ENCODE results near the gene SLC39A11. TPM values are rescaled to one million over a fixed set of nuclear protein-coding genes. Genes with fewer than 3 reads are reported as not detected.
"Not testable (repeated sequence)": the region's sequence is repeated elsewhere in the genome, so short reads cannot be mapped to it uniquely, and the experiment has no call there.

Gene SLC39A11
- polyA plus RNA-seq, 1 donor from 2014 or later: 8.0 TPM

- Histone ChIP-seq H4K20me1 (ENCODE audit: insufficient read depth) (no peaks in the 10 kb centered on the region), H3K4me3 (ENCODE audit: low read length) (no peak overlapping the region), H3K36me3 (ENCODE audit: insufficient read depth, low read length) (no peaks in the 10 kb centered on the region), H3K27ac (ENCODE audit: low read length) (no peak overlapping the region), H3K4me2 (ENCODE audit: low read length) (no peak overlapping the region), H3F3A (ENCODE audit: insufficient read depth, low read length, poor library complexity, severe bottlenecking) (no peaks in the 10 kb centered on the region), H3K27me3 (ENCODE audit: insufficient read depth, low read depth, low read length) (no peaks in the 10 kb centered on the region), H2AFZ (ENCODE audit: low read depth, low read length) (no peak overlapping the region), H3K9ac (ENCODE audit: low read length) (no peak overlapping the region), H3K79me2 (replicated peaks; ENCODE audit: insufficient read depth, low read length) (no peaks in the 10 kb centered on the region), H3K9me3 (ENCODE audit: low read length) (no peaks in the 10 kb centered on the region), H3K9me2 (ENCODE audit: insufficient read depth, low read length) (no peaks in the 10 kb centered on the region)
- no peak for TF ChIP-seq REST (IDR thresholded peaks at IDR 0.05; ENCODE audit: borderline replicate concordance)
- no peak for TF ChIP-seq POLR2AphosphoS5 (IDR thresholded peaks at IDR 0.05)
- no peak for TF ChIP-seq EP300 (conservative IDR thresholded peaks at IDR 0.05; ENCODE audit: poor library complexity, severe bottlenecking)
- TF ChIP-seq MXI1 (conservative IDR thresholded peaks at IDR 0.05; ENCODE audit: poor library complexity, severe bottlenecking): no peak
- TF ChIP-seq, protein P1, sequence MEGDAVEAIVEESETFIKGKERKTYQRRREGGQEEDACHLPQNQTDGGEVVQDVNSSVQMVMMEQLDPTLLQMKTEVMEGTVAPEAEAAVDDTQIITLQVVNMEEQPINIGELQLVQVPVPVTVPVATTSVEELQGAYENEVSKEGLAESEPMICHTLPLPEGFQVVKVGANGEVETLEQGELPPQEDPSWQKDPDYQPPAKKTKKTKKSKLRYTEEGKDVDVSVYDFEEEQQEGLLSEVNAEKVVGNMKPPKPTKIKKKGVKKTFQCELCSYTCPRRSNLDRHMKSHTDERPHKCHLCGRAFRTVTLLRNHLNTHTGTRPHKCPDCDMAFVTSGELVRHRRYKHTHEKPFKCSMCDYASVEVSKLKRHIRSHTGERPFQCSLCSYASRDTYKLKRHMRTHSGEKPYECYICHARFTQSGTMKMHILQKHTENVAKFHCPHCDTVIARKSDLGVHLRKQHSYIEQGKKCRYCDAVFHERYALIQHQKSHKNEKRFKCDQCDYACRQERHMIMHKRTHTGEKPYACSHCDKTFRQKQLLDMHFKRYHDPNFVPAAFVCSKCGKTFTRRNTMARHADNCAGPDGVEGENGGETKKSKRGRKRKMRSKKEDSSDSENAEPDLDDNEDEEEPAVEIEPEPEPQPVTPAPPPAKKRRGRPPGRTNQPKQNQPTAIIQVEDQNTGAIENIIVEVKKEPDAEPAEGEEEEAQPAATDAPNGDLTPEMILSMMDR (IDR thresholded peaks at IDR 0.05; ENCODE audit: poor library complexity, severe bottlenecking): no peak
- no peak for TF ChIP-seq RAD21 (conservative IDR thresholded peaks at IDR 0.05)
- TF ChIP-seq SMC3 (conservative IDR thresholded peaks at IDR 0.05; ENCODE audit: poor library complexity): no peak
- TF ChIP-seq EZH2 (IDR thresholded peaks at IDR 0.05; ENCODE audit: borderline replicate concordance, insufficient read depth, low read length, poor library complexity, severe bottlenecking): no peak
- TF ChIP-seq TAF1 (IDR thresholded peaks at IDR 0.05; ENCODE audit: low read depth): no peak
These were observed 91.7 kb downstream of the SLC39A11 start for GRCh38 chr17:73000832-73001231.

- not testable (repeated sequence) for H3F3A ChIP-seq (ENCODE audit: insufficient read depth, low read length, poor library complexity, severe bottlenecking); H3K79me2 ChIP-seq (replicated peaks; ENCODE audit: insufficient read depth, low read length); H3K4me2 ChIP-seq (ENCODE audit: low read length); H3K9me3 ChIP-seq (ENCODE audit: low read length); H3K9ac ChIP-seq (ENCODE audit: low read length); H2AFZ ChIP-seq (ENCODE audit: low read depth, low read length); H3K4me3 ChIP-seq (ENCODE audit: low read length); H4K20me1 ChIP-seq (ENCODE audit: insufficient read depth); H3K9me2 ChIP-seq (ENCODE audit: insufficient read depth, low read length); H3K27me3 ChIP-seq (ENCODE audit: insufficient read depth, low read depth, low read length); H3K36me3 ChIP-seq (ENCODE audit: insufficient read depth, low read length)
- H3K27ac ChIP-seq (ENCODE audit: low read length): peak overlapping the region; percentile 3
These were observed 93.0 kb downstream of the SLC39A11 start for GRCh38 chr17:72999474-72999873.

DNA sequence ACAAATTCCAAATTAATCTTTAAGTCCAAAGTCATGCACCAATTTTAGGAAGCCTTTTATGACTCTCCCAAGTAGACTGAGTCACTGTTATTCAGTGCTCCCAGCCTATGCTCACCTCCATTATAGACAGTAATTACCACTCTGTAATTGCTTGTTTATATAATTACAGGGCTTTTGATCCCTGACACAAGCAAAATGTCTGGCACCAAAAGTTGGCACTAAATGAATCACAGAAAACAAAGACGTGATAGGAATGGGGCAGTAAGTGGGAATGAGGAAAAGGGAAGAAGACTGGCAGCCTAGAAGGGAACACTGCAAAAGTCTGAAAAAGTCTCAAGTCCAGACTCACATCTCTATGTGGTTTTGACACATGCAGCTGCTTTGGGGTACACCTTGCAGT lies 94.1 kb downstream of the SLC39A11 start:
- H3K36me3 ChIP-seq (ENCODE audit: insufficient read depth, low read length): no peaks in the 10 kb centered on the region
- no peak overlapping the region for H3K4me2 ChIP-seq (ENCODE audit: low read length)
- no peaks in the 10 kb centered on the region for H3K9me2 ChIP-seq (ENCODE audit: insufficient read depth, low read length)

More for the DNA sequence above, 94.1 kb downstream of the SLC39A11 start:
- Histone ChIP-seq H3K27me3 (ENCODE audit: insufficient read depth, low read depth, low read length) (no peaks in the 10 kb centered on the region), H3K9me3 (ENCODE audit: low read length) (no peaks in the 10 kb centered on the region), H3K27ac (ENCODE audit: low read length) (peak overlapping the region; percentile 44), H2AFZ (ENCODE audit: low read depth, low read length) (no peak overlapping the region), H3F3A (ENCODE audit: insufficient read depth, low read length, poor library complexity, severe bottlenecking) (no peaks in the 10 kb centered on the region), H3K4me3 (ENCODE audit: low read length) (no peak overlapping the region), H4K20me1 (ENCODE audit: insufficient read depth) (no peaks in the 10 kb centered on the region), H3K79me2 (replicated peaks; ENCODE audit: insufficient read depth, low read length) (no peaks in the 10 kb centered on the region), H3K9ac (ENCODE audit: low read length) (no peak overlapping the region)
- no peak for TF ChIP-seq REST (IDR thresholded peaks at IDR 0.05; ENCODE audit: borderline replicate concordance)
- TF ChIP-seq POLR2AphosphoS5 (IDR thresholded peaks at IDR 0.05): no peak
- TF ChIP-seq EZH2 (IDR thresholded peaks at IDR 0.05; ENCODE audit: borderline replicate concordance, insufficient read depth, low read length, poor library complexity, severe bottlenecking): no peak
- no peak for TF ChIP-seq RAD21 (conservative IDR thresholded peaks at IDR 0.05)
- no peak for TF ChIP-seq MXI1 (conservative IDR thresholded peaks at IDR 0.05; ENCODE audit: poor library complexity, severe bottlenecking)
- no peak for TF ChIP-seq SMC3 (conservative IDR thresholded peaks at IDR 0.05; ENCODE audit: poor library complexity)
- TF ChIP-seq EP300 (conservative IDR thresholded peaks at IDR 0.05; ENCODE audit: poor library complexity, severe bottlenecking): no peak
- no peak for TF ChIP-seq TAF1 (IDR thresholded peaks at IDR 0.05; ENCODE audit: low read depth)
- TF ChIP-seq, protein P1 (IDR thresholded peaks at IDR 0.05; ENCODE audit: poor library complexity, severe bottlenecking): no peak
